HG03558 (cell line): ENCODE data around the gene NR2F2.

Experiments used
- ATAC-seq: cut with Tn5 transposase; IDR thresholded peaks from one replicate; pipeline ENCODE4 v1.9.1; 2021; ENCODE audit warnings: moderate number of reproducible peaks; ENCODE audit not compliant: unreplicated experiment; ENCODE audit errors: extremely low read depth

The NR2F2 gene

DNA sequence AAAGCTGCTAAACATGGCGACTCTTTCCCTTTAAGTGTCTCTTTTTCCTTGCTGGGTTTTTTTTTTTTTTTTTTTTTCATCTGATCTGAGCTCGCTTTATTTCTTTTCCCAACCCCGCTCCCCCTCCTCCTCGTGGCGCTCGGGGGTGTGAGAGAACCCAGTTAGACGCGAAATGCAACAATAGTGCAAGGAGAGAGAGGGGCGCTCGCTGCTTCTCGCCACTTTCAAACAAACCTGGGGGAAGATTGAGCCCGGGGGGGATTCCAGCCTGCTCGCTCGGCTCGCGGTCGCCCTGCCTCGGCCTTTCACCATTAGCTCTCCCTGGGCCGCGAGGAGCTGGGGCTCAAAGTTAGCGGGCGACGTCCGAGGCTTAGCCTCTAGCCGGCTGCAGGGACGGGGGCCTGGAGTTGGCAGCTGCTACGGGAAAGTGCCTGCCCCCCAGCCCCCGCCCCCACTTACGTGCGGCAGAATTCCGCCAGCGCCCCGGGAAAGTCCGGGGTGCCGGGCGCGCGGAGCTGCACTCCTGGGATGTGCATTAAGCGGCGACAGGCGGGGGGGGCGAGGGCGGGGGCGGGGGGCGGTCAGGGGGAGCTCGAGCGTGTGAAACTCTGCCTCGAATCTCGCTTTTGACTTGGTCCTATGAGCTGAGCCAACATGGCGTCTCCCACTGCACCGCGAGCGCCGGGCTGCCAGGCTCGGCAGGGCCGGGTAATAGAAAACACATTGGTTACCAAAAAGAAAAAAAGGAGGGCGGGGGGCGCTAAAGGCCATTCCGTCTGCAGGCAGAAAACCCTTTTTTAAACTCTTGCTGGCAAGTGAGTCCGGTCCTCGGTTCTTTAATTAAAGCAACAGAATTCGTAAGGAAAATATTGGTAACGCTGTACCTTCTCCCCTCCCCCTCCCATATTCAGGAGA is 10.4 kb downstream of the NR2F2 start:
- no peak for ATAC-seq

DNA sequence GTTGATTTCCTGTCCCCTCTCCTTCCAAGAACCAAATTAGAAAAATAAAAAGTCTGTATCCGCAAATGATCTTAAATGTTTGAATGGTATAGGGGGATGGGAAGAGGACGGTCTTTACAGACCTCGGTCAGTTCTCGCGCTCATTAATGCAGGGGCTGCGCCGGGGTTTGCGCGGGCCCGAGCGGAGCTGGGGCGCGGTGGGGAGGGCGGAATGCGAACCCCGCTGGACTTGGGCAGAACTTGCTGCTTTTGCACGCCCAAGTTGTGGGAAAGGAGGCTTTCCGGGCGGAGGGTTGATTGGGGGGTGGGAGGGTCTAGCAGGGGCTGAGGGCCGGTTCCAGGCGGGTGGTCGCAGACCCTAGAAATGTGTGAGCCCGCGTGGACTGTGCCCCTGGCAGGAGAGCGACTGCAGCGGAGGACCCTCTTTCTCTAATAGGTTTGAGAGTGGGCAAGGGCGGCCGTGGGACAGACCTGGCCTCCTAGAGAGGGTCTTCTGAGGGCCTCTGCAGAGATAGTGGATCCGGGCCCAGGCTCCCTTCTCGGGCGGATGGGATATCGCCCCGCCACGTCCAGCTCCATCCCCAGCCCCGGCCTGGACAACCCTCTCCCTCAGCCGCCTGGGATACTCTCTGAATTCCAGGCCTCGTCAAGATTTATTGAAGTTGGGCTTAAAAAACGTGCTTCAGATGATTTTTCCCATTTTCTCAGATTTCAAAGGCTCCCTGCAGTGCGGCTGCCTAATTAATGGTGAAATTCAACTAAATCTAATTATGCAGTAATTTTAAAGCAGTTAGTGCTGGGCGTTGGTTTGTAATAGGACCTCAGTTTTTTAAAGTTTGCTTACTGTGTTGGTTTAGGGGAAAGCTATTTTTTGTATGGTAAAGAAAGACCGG is 11.3 kb downstream of the NR2F2 start:
- ATAC-seq, result no peak

DNA sequence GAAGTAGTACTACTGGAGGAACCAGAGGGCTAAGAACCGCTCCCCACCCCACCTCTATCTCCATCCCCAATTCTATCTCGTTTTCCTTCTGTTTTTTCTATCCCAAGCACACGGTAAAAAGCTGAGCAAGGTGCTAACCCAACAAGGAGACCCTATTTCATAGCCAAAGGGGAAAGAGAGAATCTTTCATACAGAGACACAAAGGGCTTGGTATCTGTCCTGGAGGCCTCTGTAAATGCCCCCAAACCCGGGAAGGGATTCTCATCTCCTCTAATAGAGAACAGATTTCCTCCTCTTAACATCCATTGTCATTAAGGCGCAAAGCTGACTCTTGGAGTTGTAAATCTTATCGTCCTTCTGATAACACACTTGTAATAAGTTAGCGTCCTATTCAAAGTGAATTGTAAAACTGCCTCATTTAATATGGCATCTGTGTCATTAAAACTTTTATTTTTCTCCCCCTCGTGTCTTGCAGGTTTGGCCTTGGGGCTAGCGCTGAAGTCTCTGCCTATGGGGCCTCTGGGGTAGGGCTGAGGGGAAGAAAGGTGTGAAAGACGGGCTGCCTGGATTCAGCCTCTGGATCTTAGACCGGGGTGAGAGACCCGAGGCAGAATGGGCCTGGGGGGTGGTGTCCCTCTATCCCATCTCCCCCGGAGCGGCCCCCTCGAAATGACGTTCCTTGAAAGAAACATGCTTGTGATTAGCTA is 12.1 kb downstream of the NR2F2 start:
- no peak for ATAC-seq

DNA sequence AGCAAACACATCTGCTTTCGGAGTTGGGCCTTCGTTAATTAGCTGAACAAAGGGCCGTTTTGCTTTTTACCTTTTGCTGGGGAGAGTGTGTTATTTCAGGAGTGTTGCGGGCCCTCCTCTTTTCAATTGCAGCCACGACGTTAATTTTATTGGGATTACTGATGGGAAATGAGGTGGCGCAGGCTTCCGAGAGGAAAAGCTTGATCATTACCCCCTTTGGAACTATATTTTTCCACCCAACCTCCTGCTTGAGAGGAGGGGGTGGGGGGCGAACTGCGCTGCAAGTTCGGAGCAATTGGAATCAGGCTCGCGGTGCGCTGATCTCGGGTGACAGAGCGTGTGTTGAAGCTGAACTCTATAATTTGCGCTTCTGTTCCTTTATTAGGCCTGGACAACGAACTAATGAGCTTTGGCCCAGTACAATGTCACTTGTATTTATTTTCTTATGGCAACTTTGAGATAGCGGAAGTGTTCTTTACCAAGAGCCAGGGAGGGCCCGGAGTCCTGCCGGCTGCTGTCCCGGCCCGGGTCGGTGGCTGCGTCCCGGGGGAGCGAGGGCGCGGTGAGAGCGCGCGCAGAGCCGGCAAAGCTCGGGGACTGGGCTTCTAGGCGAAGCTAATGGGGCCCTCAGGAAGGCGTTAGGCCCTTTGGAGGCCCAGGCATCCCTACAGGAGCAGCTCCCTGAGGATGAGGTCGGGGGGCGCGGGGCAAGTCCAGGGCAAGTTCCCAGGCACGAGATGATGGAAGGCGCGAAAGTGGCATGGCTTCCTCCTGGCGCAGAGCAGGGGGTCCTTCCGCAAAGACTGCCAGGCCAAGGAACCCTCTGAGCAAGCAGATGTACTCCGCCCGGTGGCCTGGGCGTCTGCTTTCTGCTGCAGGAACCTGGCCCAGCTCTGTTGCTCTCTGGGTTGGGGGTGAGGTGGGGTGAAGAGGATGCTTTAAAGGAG is 12.9 kb downstream of the NR2F2 start:
- ATAC-seq, result no peak

DNA sequence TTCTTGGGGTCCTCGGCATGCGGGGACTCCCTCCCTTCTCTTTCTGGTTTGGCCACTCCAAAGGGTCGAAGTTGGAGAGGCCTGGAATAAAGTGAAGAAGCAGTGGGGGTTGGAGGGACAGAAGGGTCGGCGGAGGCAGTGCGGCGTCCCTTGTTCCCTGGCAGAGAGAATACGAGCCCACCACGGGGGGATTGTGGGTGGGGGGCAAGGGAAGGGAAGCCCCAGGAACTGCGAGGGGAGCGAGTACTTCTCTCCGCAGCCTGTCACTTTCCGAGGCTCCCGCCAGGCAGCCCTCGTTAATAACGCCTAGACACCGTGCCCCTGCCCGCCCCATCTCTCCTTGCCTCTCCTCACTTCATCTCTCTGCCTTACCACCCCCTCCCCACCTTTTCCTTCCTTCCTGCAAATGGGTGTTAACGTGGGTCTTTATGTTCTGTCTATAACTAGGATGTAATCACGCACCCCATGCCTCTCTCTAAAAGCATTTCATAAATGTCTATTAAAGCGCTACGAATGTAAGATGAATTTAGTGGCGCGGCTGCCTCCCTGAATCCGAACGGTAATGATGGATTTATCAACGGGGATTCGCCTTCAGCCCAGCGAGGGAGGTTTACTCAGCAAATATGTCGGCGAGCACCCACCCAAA is 13.7 kb downstream of the NR2F2 start:
- ATAC-seq, result no peak

DNA sequence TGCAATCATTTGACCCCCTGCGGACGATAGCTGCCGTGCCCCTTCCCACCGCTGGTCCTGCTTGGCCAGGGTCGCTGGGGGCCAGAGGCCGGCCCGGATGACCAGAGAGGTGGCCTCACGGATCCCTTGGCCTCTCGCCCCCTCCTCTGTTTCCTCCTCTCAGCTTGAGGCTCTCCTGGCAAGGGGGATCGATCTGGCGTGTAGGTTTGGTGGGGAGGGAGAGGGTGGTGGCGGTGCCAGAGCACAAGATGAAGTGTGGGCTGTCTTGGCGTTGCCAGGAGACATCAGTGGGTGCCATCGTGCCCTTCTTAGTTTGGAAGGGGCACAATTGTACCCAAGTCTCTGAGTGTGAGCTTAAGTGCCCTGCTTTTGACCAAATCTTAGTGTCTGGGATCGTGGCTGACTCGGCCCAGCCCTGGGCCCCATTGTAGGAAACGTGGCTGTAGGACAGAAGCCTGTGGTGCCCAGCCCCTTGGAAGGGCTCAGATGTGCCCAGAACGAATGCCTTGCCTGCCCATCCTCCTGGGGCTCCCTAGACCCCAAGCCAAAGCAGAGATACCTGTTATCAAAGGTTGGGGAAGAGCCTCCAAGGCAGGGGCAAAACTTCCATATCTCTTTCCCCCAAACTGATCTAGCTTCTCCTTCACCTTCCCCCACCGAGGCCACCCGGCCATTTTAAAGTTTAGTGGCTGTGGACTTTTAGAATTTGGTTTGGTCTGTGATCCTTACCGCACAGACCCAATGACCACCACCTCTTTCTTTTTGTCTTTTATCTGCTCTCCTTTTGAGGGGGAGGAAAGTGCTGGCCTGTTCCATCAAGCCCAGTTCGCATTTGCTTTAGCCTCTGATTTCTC is 14.4 kb downstream of the NR2F2 start:
- no peak for ATAC-seq

DNA sequence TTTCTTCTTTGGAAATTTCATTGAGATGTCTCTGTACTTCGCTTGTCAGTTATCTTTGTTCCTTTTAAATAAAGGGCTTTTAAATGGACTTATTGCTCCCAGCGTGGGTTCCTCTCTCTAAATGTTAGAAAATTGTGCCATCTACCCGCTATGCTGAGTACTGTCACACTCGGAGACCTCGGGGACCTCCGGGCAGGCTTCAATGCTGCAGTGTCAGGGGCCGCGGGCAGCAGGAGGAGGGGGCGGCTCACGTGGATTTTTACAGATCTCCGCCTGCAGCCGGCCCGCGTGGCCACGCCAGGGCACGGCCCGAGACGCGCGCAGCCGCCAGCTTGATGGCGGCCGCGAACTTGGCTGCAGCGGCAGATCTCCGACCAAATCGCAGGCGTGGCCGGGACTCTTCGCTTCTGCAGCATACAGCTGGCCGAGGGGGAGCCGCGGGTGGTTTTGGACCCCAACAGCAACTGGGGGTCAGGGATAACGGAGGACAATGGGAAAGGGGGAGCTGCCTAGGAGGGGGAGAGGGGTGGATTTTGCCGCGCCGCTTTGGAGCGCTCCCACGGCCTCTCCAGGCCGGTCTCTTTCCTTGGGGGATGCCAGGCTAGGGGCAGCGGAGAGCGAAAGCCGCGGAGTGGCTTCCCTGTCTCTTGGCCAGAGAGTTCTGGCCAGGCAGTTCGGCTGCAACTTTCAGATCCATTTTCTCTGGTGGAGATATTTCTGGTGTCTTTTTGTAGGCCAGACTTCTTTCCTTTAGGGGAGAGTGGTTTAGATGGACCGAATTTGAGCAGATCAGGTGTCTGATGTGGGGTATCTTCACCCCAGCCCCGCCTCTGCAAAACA is 15.3 kb downstream of the NR2F2 start:
- no peak for ATAC-seq

DNA sequence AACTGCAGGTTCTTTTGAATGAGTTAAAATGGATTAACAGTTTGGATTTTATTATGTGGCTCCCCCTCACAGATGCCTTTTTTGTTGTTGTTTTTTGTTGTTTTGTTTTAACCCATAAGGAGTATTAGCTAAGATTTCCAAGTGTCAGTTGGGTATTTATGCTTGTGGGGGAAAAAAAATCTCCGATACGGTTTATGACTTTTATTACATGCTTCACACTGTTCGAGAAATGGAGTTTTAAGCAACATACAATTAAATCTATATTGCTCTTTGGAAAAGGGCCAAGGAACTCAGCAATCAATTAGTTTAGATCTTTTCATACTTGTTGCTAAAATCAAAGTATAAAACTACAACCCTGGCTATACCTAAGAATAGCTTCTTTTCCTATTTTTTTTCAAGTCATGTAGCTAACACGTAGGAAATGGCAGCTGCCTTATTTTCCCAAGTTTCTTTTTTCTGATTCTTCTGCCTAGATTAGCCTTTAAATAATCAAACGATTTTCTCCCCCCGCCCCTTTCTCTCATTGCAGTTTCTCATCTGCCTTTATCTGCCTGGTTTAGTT is 16.0 kb downstream of the NR2F2 start:
- ATAC-seq, result no peak

DNA sequence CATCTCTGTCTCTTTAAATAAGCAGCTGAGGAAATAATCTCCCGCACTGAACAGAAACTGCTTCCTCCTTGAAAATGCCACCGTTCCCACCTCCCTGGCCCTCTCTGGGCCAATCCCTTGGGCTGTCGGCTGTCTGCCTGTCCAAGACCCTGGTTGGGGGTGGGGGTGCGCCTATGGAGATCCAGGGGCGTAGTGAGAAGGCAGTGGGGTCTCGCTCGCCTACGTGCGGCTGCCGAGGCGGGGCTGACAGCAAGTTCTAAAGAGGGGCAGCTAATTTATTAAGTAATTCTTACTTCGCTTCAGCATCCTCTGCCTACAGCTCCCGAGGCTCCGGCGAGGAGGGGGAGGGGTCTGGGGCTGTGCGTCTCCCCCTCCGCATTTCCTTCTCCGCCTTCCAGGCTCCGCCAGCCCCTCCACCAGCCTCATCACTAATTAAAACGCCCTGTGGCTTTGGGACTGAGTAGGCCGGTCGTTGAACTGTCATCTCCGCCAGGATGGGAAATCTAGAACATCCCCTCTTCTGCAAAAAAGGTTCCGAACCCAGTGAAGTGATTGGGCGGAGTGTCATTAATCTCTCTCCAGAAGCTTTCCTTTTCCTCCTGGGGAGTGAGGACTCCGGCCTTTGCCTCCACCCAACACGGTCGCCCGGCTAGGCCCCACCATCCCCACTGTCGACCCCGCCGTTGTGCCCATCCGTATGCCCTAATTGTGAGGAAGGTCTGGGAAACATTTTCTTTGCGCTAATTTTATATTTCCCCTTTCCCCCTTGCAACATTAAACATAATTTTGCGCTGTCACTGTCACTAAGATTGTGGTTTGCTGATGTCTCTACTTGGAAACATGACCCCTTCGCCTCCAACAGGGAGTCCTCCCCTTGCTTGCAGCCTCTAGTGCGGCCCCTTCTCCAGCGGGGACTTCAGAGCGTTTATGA is 16.9 kb downstream of the NR2F2 start:
- no peak for ATAC-seq

DNA sequence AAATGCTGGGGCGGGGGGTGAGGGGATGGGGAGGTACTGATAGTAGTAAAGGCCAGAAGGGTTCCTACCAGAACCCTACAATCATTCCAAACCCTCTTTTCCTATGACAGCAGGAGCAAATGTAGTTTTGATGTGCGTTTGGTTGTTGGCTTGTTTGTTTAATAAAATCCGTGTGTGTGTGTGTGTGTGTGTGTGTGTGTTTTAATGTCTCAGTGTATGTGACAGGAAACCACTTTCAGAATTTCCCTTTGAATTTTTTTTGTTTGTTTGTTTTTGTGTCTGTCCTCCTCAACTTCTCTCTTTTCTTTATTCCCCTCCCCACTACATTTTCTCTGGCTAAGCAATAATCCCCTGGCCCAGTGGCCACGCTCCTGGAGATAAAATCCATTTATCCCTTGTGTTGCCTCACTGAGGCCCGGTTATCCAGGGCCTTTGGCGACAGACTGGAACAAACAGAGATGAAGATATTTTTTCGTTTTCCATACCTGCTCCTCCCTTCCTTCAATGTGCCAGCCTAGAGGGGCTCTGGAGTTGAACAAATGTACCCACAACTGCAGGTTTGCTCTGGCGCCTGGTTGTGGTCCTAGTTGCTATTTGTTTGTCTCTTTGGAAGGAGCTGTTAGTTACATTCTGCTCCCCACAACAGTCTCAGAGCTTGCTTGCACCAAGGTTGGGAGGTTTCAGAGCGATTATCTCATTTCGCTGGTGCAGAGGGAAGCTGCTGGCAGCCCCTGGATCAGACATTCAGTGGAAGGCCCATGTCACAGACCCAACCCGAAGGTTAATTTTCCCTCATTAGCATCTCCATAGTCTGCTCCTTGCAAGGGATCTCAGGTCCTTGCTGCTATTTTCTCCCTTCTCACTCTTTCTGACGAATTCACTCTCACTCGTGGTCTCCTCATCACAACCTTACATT is 17.9 kb downstream of the NR2F2 start:
- ATAC-seq, result no peak

DNA sequence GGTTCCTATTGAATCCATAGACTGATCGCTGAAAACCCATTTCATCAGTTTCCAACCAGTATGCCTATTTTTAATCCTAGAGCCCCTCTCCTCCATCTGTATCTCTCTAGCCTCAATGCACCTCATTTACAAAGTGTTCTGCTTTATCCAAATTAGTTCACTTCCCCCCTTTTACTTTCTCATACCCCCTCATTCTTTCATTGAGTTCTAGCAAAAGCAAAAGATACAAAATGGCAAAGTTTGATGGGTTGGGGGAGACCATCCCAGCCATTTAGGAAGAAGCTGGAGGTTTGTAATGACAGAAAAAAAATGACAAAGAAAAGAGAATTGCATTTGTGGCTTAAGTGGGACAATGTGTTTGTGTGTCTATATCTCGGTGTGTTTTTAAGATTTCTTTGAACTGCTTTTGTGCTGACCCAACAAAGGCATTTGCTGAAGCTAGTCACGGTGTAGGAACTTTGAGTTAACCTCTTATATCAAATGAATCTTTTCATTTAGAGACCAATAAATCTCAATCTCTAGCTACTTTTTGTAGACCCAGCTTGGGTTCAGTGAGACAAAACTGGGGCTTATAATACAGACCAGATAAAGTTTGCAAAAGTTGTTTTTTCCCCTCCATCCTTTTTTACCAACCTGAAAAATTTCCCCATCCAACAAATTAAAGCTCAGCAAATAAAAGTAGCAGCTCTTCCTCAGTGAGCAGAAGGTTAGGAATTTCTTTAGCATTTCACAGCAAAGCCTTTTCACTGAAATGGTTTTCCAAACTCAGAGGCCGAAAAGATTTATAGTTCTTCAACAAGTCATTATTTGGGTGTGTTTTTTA is 18.7 kb downstream of the NR2F2 start:
- ATAC-seq, result no peak

DNA sequence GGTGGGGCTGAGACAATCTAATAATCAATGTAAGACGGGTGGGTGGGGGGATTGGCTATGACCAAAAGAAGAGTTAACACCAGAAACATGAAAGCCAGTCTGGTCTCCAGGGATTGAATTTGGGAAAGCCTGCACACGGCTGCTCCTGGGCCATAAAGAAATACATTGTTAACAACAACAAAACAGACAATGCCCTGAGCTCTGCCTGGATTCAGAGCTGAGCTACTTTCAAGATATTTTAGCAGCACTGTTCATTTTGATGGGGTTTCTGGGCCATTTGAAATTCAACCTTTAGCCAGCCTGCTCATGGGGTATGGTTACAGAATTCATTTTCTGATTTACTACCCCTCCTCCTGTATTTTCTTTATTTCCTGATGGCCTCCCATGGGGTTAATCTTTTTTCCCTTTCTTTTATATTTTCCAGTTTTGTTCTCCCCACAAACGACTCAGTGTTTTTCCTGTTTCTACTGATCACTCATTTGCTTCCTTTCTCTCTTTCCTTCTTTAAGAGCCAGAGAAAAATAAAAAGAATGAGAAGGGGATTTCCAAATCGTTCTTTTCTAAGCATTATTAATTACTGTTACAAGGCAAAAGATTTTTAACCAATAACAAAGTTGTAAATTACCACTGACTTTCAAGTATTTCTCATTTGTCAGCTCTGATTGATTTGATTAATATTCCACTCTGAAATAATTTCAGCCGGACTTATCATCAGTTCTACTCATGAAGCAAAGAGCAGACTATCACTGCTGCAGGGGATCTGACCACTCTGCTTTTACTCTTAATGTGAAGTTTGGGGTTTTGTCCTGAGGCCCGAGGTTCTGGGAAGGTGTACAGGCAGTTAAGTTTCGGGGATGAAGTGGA is 19.6 kb downstream of the NR2F2 start:
- ATAC-seq, result no peak
